Naive thymus-derived CD4-positive, alpha-beta T cell (primary cell): ENCODE data around the gene CAV1. TPM values are rescaled to one million over a fixed set of nuclear protein-coding genes. Genes with fewer than 3 reads are reported as not detected.

Experiments
- ATAC-seq: fragments of 150-1000 bp; cut with Tn5 transposase; 2 replicates; pipeline ENCODE4 v1.10.0; 2021; ENCODE audit warnings: mild to moderate bottlenecking, moderate library complexity
- CTCF ChIA-PET: fragments of 350-600 bp; sonication (Branson Sonifier 250); formaldehyde crosslinking; loops from one replicate; lab custom pipeline; 2021; ENCODE audit warnings: antibody characterized with exemption; lab: Charles Lee
- POLR2A ChIA-PET: fragments of 350-600 bp; sonication (Branson Sonifier 250); formaldehyde crosslinking; loops from one replicate; lab custom pipeline; 2021; ENCODE audit warnings: antibody characterized with exemption, inconsistent platforms; lab: Charles Lee
- DNase-seq, 9 donors: peaks; one replicate each; pipeline versions ENCODE4 v3.0.0 to v3.0.0-alpha.2; 2020 to 2022; ENCODE audit warnings: mixed read lengths in 1 of 9
- H3K27ac ChIP-seq: one replicate; pipeline ENCODE4 v1.7.0; 2013; ENCODE audit warnings: mild to moderate bottlenecking, low read depth, low read length, moderate library complexity
- H3K27me3 ChIP-seq, 2 donors: one replicate each; pipeline ENCODE4 v1.7.0; 2013; ENCODE audit warnings: low read length in 2 of 2, mild to moderate bottlenecking in 2 of 2, moderate library complexity in 2 of 2; ENCODE audit not compliant: control insufficient read depth in 2 of 2, insufficient read depth in 2 of 2
- H3K36me3 ChIP-seq, 3 experiments: 1 replicate in 2 of 3; 2 replicates in 1 of 3; pipeline ENCODE4 v1.7.0; 2013; ENCODE audit warnings: low read length in 3 of 3, mild to moderate bottlenecking in 3 of 3, moderate library complexity in 1 of 3; ENCODE audit not compliant: insufficient read depth in 3 of 3, control insufficient read depth in 2 of 3
- H3K4me1 ChIP-seq, 2 donors: one replicate each; pipeline ENCODE4 v1.7.0; 2013; ENCODE audit warnings: low read length in 2 of 2, mild to moderate bottlenecking in 2 of 2, moderate library complexity in 1 of 2; ENCODE audit not compliant: control insufficient read depth in 2 of 2, insufficient read depth in 2 of 2
- H3K4me3 ChIP-seq: 2 replicates; pipeline ENCODE4 v1.7.0; 2013; ENCODE audit warnings: mild to moderate bottlenecking, low read length
- H3K9me3 ChIP-seq, 3 experiments: 1 replicate in 2 of 3; 2 replicates in 1 of 3; pipeline ENCODE4 v1.7.0; 2013; ENCODE audit warnings: low read length in 3 of 3; ENCODE audit not compliant: control insufficient read depth in 2 of 3
- H3K27ac Mint-ChIP-seq, 9 donors: one replicate each; pipeline ENCODE4 v1.8.0; 2020 to 2022; ENCODE audit warnings: mixed read lengths in 9 of 9, mild to moderate bottlenecking in 8 of 9, moderate library complexity in 5 of 9, inconsistent platforms in 2 of 9
- H3K27me3 Mint-ChIP-seq, 5 donors: one replicate each; pipeline ENCODE4 v1.8.0; 2021 to 2022; ENCODE audit warnings: mixed read lengths in 5 of 5, mild to moderate bottlenecking in 1 of 5
- H3K36me3 Mint-ChIP-seq, 5 donors: one replicate each; pipeline ENCODE4 v1.8.0; 2020 to 2022; ENCODE audit warnings: mixed read lengths in 5 of 5, mild to moderate bottlenecking in 3 of 5, inconsistent platforms in 1 of 5
- H3K4me1 Mint-ChIP-seq, 7 donors: one replicate each; pipeline ENCODE4 v1.8.0; 2020 to 2022; ENCODE audit warnings: mixed read lengths in 7 of 7, mild to moderate bottlenecking in 3 of 7, inconsistent platforms in 1 of 7
- H3K4me3 Mint-ChIP-seq, 10 donors: one replicate each; pipeline ENCODE4 v1.8.0; 2020 to 2022; ENCODE audit warnings: mild to moderate bottlenecking in 10 of 10, mixed read lengths in 10 of 10, moderate library complexity in 6 of 10, inconsistent platforms in 2 of 10
- H3K9me3 Mint-ChIP-seq, 11 donors: one replicate each; pipeline ENCODE4 v1.8.0; 2020 to 2022; ENCODE audit warnings: mixed read lengths in 11 of 11, mild to moderate bottlenecking in 4 of 11, inconsistent platforms in 1 of 11, moderate library complexity in 1 of 11
- intact Hi-C, 2 donors: fragments of 100-400 bp; cut with micrococcal nuclease; formaldehyde crosslinking; loops; one replicate each; pipeline ENCODE4 v1.15.1; 2023
- polyA plus RNA-seq, 2 donors: library from polyadenylated mRNA; unstranded; fragments of 300-500 nt; fragmentation: Illumina TruSeq; gene quantifications; one replicate each; pipeline ENCODE4 v1.2.3, GENCODE V29; 2021
- total RNA-seq, 6 experiments: library from RNA in 5 of 6; stranded (reverse) in 5 of 6; gene quantifications; 1 replicate in 5 of 6; 2 replicates in 1 of 6; pipeline ENCODE4 v1.2.3 and lab custom pipeline; 2021 to 2026

CAV1 gene
- total and polyA plus RNA-seq, 7 experiments from 2014 or later = 0.19 to 0.39 TPM; not detected in 5

DNA sequence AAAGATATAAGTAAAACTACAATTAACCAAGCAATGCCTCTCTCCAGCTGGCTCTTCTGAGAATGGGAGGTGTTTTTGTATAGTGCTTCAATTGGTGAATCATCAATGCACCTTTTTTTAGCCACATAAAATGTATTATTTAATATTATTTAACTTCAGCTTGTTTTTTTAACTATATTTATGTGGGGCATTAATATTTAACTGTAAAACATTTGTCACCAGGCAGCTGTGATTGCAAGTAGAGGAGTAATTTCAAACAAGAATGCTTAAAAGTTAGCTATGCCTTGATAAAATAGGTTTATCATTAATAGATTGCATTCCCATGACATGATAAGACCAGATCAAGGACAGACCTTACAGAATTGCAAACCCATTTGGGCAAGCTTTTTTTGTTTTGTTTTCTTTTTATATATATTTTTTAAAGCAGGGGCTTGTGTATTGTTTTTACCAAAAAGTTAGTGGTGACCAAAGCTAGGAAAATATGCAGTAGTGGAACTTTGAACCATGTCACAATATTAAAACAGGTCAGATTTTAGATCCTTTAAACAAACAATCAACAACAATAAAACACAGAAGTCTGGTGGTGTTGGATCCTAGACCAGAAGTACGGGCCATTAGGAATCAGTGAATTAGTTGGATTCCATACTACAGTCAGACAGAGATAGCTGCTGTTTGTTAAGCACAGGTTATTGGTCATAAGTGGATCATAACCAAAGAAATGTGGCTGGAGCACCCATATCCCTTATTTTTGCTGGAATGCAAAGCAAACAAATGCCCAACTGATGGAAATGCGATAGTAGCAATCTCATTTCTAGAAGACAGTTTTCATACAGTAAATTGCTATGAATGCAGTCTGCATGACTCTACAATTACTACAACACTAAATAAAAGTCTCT lies 22.4 kb upstream of the CAV1 start:
- no peak overlapping the region for H3K27ac ChIP-seq
- no peaks in the 10 kb centered on the region for H3K9me3 ChIP-seq
- H3K27me3 Mint-ChIP-seq = peaks cover 53 to 71% (median 63%) of the 10 kb centered on the region in 5 donors
- peaks cover 8 to 14% (median 10%) of the 10 kb centered on the region in 7 donors for H3K4me1 Mint-ChIP-seq
- H3K4me1 ChIP-seq = peaks cover 0 to 12% of the 10 kb centered on the region in 2 donors
- H3K27me3 ChIP-seq = peaks cover 8% of the 10 kb centered on the region in 2 donors
- H3K36me3 ChIP-seq = no peaks in the 10 kb centered on the region
- peaks cover 0 to 5% (median 0%) of the 10 kb centered on the region in 11 donors for H3K9me3 Mint-ChIP-seq
- no peak overlapping the region for H3K4me3 ChIP-seq
- intact Hi-C loops = no loop called here
- no peak overlapping the region for H3K4me3 Mint-ChIP-seq
- ChIA-PET CTCF (no interaction called here), POLR2A (interaction anchor here (0.5 kb wide), 1 partner anchor 509 kb away, joined by 4 read pairs; no protein-coding TSS in a partner anchor)
- no peak overlapping the region for H3K27ac Mint-ChIP-seq
- DNase-seq = no peak
- peaks cover 0 to 3% (median 0%) of the 10 kb centered on the region in 5 donors for H3K36me3 Mint-ChIP-seq
- ATAC-seq = no peak

DNA sequence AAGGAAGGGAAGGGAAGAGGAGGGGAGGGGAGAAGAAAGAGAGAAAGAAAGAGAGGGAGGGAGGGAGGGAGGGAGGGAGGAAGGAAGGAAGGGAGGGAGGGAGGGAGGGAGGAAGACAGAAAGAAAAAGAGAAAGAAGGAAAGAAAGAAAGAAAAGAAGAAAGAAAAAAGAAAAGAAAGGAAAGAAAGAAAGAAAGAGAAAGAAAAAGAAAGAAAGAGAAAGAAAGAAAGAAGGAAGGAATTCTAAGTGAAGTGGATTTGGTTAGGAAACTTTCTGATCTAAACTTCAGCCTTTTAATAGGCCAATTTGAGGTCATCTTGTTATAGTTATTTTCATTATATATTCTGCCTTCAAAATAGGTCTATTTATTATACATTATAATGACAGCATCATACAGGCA lies 21.0 kb upstream of the CAV1 start:
- CTCF ChIA-PET = no interaction called here

DNA sequence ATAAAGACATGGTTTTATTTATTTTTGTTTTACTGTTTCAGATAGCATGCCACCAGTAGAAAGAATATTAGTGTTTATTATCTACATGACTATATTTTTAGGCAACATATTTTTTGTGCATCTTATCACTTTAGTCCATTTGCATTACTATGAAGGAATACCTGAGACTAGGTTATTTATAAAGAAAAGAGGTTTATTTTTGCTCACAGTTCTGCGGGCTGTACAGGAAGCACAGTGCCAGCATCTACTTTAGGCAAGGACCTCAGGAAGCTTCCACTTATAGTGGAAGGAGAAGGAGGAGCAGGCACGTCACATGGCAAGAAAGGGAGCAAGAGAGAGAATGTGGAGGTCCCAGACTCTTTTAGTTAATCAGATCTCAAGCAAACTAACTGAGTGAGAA lies 19.6 kb upstream of the CAV1 start:
- Histone ChIP-seq H3K27ac (no peak overlapping the region), H3K4me3 (no peak overlapping the region), H3K27me3 (peaks cover 5 to 6% of the 10 kb centered on the region in 2 donors), H3K4me1 (peaks cover 0 to 7% of the 10 kb centered on the region in 2 donors), H3K9me3 (no peaks in the 10 kb centered on the region), H3K36me3 (no peaks in the 10 kb centered on the region)
- Mint-ChIP-seq H3K27me3 (peaks cover 39 to 64% (median 52%) of the 10 kb centered on the region in 5 donors), H3K4me1 (peaks cover 5 to 7% (median 6%) of the 10 kb centered on the region in 7 donors), H3K4me3 (no peak overlapping the region), H3K27ac (no peak overlapping the region), H3K36me3 (peaks cover 0 to 2% (median 0%) of the 10 kb centered on the region in 5 donors), H3K9me3 (peaks cover 0 to 5% (median 0%) of the 10 kb centered on the region in 11 donors)
- ChIA-PET POLR2A (no interaction called here), CTCF (no interaction called here)
- intact Hi-C loops = no loop called here
- ATAC-seq = no peak
- DNase-seq = no peak

More for the DNA sequence above, 21.0 kb upstream of the CAV1 start:
- DNase-seq (no peak), ATAC-seq (no peak)
- Mint-ChIP-seq H3K4me1 (peaks cover 8 to 11% (median 9%) of the 10 kb centered on the region in 7 donors), H3K27me3 (peaks cover 39 to 60% (median 51%) of the 10 kb centered on the region in 5 donors), H3K36me3 (peaks cover 0 to 3% (median 0%) of the 10 kb centered on the region in 5 donors), H3K27ac (no peak overlapping the region), H3K4me3 (no peak overlapping the region), H3K9me3 (peaks cover 0 to 5% (median 0%) of the 10 kb centered on the region in 11 donors)
- intact Hi-C loops = no loop called here
- Histone ChIP-seq H3K9me3 (no peaks in the 10 kb centered on the region), H3K27me3 (peaks cover 8% of the 10 kb centered on the region in 2 donors), H3K4me3 (no peak overlapping the region), H3K4me1 (peaks cover 0 to 12% of the 10 kb centered on the region in 2 donors), H3K36me3 (no peaks in the 10 kb centered on the region), H3K27ac (no peak overlapping the region)
- POLR2A ChIA-PET = no interaction called here

DNA sequence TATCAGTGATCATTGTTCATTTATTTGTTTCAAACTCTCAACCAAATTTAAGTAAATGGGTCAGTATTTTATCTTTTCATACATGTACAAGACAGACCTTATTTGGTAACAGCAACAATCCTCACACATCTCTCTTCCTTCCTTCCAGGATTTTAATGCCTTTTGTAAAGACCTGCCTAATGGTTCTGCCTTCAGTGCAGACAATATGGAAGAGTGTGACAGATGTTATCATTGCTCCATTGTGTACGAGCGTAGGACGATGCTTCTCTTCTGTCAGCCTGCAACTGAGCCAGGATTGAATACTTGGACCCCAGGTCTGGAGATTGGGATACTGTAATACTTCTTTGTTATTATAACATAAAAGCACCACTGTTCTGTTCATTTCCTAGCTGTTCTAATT lies 19.0 kb upstream of the CAV1 start:
- no peak overlapping the region for H3K27ac Mint-ChIP-seq
- Histone ChIP-seq H3K36me3 (no peaks in the 10 kb centered on the region), H3K27ac (no peak overlapping the region), H3K4me3 (no peak overlapping the region), H3K27me3 (peaks cover 0 to under 1% of the 10 kb centered on the region in 2 donors), H3K4me1 (peaks cover 0 to 2% of the 10 kb centered on the region in 2 donors), H3K9me3 (no peaks in the 10 kb centered on the region)
- H3K4me3 Mint-ChIP-seq = no peak overlapping the region
- ATAC-seq = no peak
- DNase-seq = no peak
- peaks cover 0 to 5% (median 0%) of the 10 kb centered on the region in 11 donors for H3K9me3 Mint-ChIP-seq
- no peaks in the 10 kb centered on the region for H3K36me3 Mint-ChIP-seq
- intact Hi-C loops = no loop called here
- H3K4me1 Mint-ChIP-seq = peaks cover 0 to 1% (median under 1%) of the 10 kb centered on the region in 7 donors
- POLR2A ChIA-PET = no interaction called here
- H3K27me3 Mint-ChIP-seq = peaks cover 37 to 59% (median 49%) of the 10 kb centered on the region in 5 donors
- CTCF ChIA-PET = no interaction called here

DNA sequence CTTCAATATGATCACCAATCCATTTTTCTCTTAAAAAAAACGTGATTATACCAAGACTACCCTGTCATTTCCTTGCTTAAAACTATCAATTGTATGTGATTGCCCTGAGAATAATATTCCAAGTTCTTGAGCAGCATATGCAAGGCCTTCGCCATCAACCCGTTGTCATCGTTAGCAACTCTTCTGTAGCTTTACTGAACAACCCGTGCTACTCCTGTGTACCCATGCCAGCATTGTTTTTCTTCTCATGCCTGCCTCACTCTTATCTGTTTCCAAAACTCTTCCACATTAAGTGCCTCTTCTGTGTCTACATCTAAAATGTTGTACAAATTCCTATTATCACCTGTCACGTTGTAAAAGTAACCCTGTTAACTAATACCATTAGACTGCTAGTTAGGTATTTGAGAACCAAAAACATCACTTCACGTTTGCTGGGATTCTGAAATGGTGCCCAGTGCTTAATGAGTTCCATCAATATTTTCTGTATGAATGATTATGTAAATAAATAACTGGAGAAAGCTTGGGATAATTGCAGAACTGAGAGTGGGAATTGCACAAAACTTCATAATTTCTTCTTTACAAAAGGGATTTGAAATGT lies 14.8 kb upstream of the CAV1 start:
- Mint-ChIP-seq H3K36me3 (no peaks in the 10 kb centered on the region), H3K9me3 (peaks cover 0 to 1% (median 0%) of the 10 kb centered on the region in 11 donors), H3K27me3 (peaks cover 40 to 52% (median 46%) of the 10 kb centered on the region in 5 donors), H3K4me1 (peaks cover 0 to 16% (median 8%) of the 10 kb centered on the region in 7 donors), H3K4me3 (no peak overlapping the region), H3K27ac (no peak overlapping the region)
- Histone ChIP-seq H3K27ac (no peak overlapping the region), H3K4me3 (no peak overlapping the region), H3K36me3 (no peaks in the 10 kb centered on the region), H3K27me3 (no peaks in the 10 kb centered on the region), H3K9me3 (no peaks in the 10 kb centered on the region), H3K4me1 (no peaks in the 10 kb centered on the region)
- DNase-seq = no peak
- ChIA-PET CTCF (no interaction called here), POLR2A (no interaction called here)
- ATAC-seq = no peak
- intact Hi-C loops = no loop called here

DNA sequence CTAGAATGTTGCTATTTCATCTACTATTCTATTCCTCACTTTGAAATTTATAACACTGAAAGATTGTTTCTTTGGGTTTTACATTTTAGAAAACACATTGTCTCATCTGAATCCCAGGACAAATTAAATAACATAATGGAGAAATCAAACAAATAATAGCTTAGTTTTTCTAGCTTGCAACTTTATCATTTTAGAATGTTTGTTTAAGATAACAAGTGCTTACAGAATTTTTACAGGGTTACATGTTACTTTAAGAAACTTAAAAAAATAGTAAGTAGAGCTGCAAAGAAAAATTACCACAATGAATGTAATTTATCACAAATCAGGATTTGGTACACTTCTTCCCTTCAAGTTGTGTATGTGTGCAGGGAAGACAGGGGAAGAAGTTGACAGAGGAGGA lies 14.0 kb upstream of the CAV1 start:
- intact Hi-C loops = no loop called here

More for the DNA sequence above, 14.0 kb upstream of the CAV1 start:
- Mint-ChIP-seq H3K27ac (no peak overlapping the region), H3K4me1 (peaks cover 0 to 16% (median 8%) of the 10 kb centered on the region in 7 donors), H3K9me3 (no peaks in the 10 kb centered on the region), H3K36me3 (no peaks in the 10 kb centered on the region), H3K27me3 (peaks cover 42 to 52% (median 47%) of the 10 kb centered on the region in 5 donors), H3K4me3 (peak overlapping the region in 2 of 10 donors; percentile 10 to 84)
- no peak for ATAC-seq
- H3K27ac ChIP-seq = no peak overlapping the region
- H3K27me3 ChIP-seq = no peaks in the 10 kb centered on the region
- no peaks in the 10 kb centered on the region for H3K4me1 ChIP-seq
- H3K36me3 ChIP-seq = no peaks in the 10 kb centered on the region
- ChIA-PET POLR2A (no interaction called here), CTCF (no interaction called here)
- no peaks in the 10 kb centered on the region for H3K9me3 ChIP-seq
- no peak for DNase-seq
- no peak overlapping the region for H3K4me3 ChIP-seq
